Keratinocyte (primary cell): ENCODE data around the gene ACAP2. TPM values are rescaled to one million over a fixed set of nuclear protein-coding genes. Genes with fewer than 3 reads are reported as not detected.
A peak's percentile ranks its signal among the peaks of the same experiment; 100 is the strongest.

Source experiments
- DNase-seq: peaks from one replicate; pipeline ENCODE4 v3.0.0-alpha.2; 2011; ENCODE audit warnings: low read depth, missing footprints, low spot score
- FAIRE-seq: peaks from 2 replicates; lab custom pipeline; 2011; peaks lifted over from hg19 to GRCh38; lab: Jason Lieb, UNC
- H2AFZ ChIP-seq: 2 replicates; pipeline ENCODE4 v1.6.0; 2012; ENCODE audit warnings: low read length, control low read depth, inconsistent platforms; ENCODE audit not compliant: control insufficient read depth
- H3K27ac ChIP-seq: 2 replicates; pipeline ENCODE4 v1.5.1; 2011; ENCODE audit warnings: low read length; ENCODE audit not compliant: control insufficient read depth, insufficient read depth
- H3K27me3 ChIP-seq: 3 replicates; pipeline ENCODE4 v1.6.0; 2011; ENCODE audit warnings: low read length; ENCODE audit not compliant: control insufficient read depth, insufficient read depth; ENCODE audit errors: extremely low read depth
- H3K36me3 ChIP-seq, 2 experiments: 2 replicates in 1 of 2; 3 replicates in 1 of 2; pipeline ENCODE4 v1.5.1; 2011; ENCODE audit warnings: low read length in 2 of 2, mild to moderate bottlenecking in 1 of 2; ENCODE audit not compliant: control insufficient read depth in 2 of 2, insufficient read depth in 2 of 2; ENCODE audit errors: extremely low read depth in 1 of 2
- H3K4me1 ChIP-seq: 3 replicates; pipeline ENCODE4 v1.5.1; 2011; ENCODE audit warnings: low read length; ENCODE audit not compliant: control insufficient read depth, insufficient read depth; ENCODE audit errors: extremely low read depth
- H3K4me2 ChIP-seq: 3 replicates; pipeline ENCODE4 v1.6.0; 2011; ENCODE audit warnings: low read depth, low read length; ENCODE audit not compliant: control insufficient read depth, insufficient read depth; ENCODE audit errors: extremely low read depth
- H3K4me3 ChIP-seq, 3 experiments: fragments of 200-600 bp in 1 of 3; sonication (generic) in 1 of 3; 2 replicates in 2 of 3; 3 replicates in 1 of 3; pipeline ENCODE4 v1.5.1; 2011 to 2016; ENCODE audit warnings: low read length in 3 of 3, mild to moderate bottlenecking in 3 of 3, control low read depth in 2 of 3, inconsistent platforms in 1 of 3, low read depth in 1 of 3, mixed read lengths in 1 of 3, mixed run types in 1 of 3, moderate library complexity in 1 of 3; ENCODE audit not compliant: control insufficient read depth in 2 of 3, insufficient read depth in 2 of 3; ENCODE audit errors: extremely low read depth in 1 of 3
- H3K79me2 ChIP-seq: 2 replicates; pipeline ENCODE4 v1.6.0; 2012; ENCODE audit warnings: low read length; ENCODE audit not compliant: control insufficient read depth, insufficient read depth
- H3K9ac ChIP-seq: 3 replicates; pipeline ENCODE4 v1.6.0; 2011; ENCODE audit warnings: low read length; ENCODE audit not compliant: control insufficient read depth, insufficient read depth; ENCODE audit errors: extremely low read depth
- H3K9me1 ChIP-seq: 3 replicates; pipeline ENCODE4 v1.6.0; 2011; ENCODE audit warnings: low read length; ENCODE audit not compliant: control insufficient read depth, insufficient read depth; ENCODE audit errors: extremely low read depth
- H3K9me3 ChIP-seq: 2 replicates; pipeline ENCODE4 v1.5.1; 2012; ENCODE audit warnings: low read depth, low read length; ENCODE audit not compliant: control insufficient read depth
- H4K20me1 ChIP-seq: 3 replicates; pipeline ENCODE4 v1.6.0; 2011; ENCODE audit warnings: low read length; ENCODE audit not compliant: control insufficient read depth, insufficient read depth; ENCODE audit errors: extremely low read depth
- EZH2 ChIP-seq: IDR thresholded peaks from one replicate; pipeline ENCODE4 v1.6.1; 2012; ENCODE audit warnings: inconsistent platforms, mild to moderate bottlenecking, low read length, moderate library complexity
- dilution Hi-C: fragments of 300-500 bp; cut with MboI; formaldehyde crosslinking; loops from one replicate; pipeline ENCODE4 v1.7.0; 2020; ENCODE audit warnings: low sequenced_read_pairs; ENCODE audit not compliant: extremely low pct_ligation_motif_present
- polyA plus RNA-seq, 5 experiments: library from polyadenylated mRNA; depleted of rRNA in 3 of 5; stranded (reverse) in 3 of 5; stranded (forward) in 1 of 5; unstranded in 1 of 5; fragments of >200 nt; gene quantifications; 1 replicate in 1 of 5; 2 replicates in 3 of 5; 3 replicates in 1 of 5; pipeline versions ENCODE4 v1.2.1 to v1.2.3, GENCODE V29; 2011 to 2012; ENCODE audit warnings: missing spikeins in 2 of 5, low read depth in 1 of 5, low replicate concordance in 1 of 5
- TF ChIP-seq, protein P1 (sequence below), 3 experiments: IDR thresholded peaks in 1 of 3; conservative IDR thresholded peaks in 1 of 3; optimal IDR thresholded peaks in 1 of 3; 2 replicates in 2 of 3; 3 replicates in 1 of 3; pipeline versions ENCODE3 to v1.5.1; 2011; ENCODE audit warnings: low read length in 3 of 3, mild to moderate bottlenecking in 3 of 3, moderate library complexity in 2 of 3, control low read depth in 1 of 3, inconsistent platforms in 1 of 3; ENCODE audit not compliant: insufficient read depth in 2 of 3; ENCODE audit errors: extremely low read depth in 1 of 3

ACAP2 gene
- polyA plus RNA-seq, 1 donor (not counting 4 experiments of a cell fraction or from before 2014, with no cell fraction given) = 23.5 TPM

DNA sequence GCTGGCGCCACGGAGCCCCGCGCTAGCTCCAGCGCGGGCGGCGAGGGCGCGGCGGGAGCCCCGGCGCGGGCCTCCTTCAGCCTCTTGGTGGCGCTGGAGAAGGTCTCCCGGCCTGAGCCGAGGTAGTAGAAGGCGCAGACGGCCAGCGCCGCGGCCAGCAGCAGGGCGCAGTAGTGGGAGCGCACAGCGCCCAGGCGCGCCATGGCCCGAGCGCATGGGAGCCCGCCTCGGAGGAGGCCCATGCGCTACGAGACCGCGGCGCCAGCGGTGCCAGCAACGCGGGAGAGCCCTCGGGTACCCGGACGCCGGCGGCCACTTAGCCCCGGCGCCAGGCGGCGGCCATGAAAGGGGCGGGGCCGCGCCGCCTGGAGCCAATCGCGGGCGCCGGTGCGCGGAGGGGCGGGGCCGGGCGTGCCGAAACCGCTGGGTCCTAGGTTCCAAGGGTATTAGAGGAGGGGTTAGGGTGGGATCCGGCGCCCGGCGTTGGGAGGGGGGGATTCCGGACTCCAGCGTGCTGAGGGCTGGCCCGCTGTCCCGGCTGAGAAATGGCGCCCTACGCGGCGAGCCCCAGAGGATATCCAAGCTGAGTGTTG, 171.9 kb downstream of the ACAP2 start, which contains the start of gene XXYLT1:
XXYLT1 (minus strand) TSS at position 343 of the 593 bp plus-strand sequence; CDS start at position 242, 101 bp downstream.
- FAIRE-seq (no peak), DNase-seq (no peak)
- H3K79me2 ChIP-seq = peaks cover 16% of the 10 kb centered on the region
- peak within 1 kb of the TSS; percentile 77 for H2AFZ ChIP-seq
- peak within 1 kb of the TSS; percentile 65 to 89 (median 77) for H3K4me3 ChIP-seq
- peaks cover 17% of the 10 kb centered on the region for H3K4me1 ChIP-seq
- H3K36me3 ChIP-seq = peaks cover 0 to 2% of the 10 kb centered on the region in 2 experiments
- H3K9ac ChIP-seq = peak within 1 kb of the TSS; percentile 72
- H3K27me3 ChIP-seq = no peaks in the 10 kb centered on the region
- dilution Hi-C loops = no loop called here
- no peak for TF ChIP-seq EZH2
- TF ChIP-seq, protein P1, sequence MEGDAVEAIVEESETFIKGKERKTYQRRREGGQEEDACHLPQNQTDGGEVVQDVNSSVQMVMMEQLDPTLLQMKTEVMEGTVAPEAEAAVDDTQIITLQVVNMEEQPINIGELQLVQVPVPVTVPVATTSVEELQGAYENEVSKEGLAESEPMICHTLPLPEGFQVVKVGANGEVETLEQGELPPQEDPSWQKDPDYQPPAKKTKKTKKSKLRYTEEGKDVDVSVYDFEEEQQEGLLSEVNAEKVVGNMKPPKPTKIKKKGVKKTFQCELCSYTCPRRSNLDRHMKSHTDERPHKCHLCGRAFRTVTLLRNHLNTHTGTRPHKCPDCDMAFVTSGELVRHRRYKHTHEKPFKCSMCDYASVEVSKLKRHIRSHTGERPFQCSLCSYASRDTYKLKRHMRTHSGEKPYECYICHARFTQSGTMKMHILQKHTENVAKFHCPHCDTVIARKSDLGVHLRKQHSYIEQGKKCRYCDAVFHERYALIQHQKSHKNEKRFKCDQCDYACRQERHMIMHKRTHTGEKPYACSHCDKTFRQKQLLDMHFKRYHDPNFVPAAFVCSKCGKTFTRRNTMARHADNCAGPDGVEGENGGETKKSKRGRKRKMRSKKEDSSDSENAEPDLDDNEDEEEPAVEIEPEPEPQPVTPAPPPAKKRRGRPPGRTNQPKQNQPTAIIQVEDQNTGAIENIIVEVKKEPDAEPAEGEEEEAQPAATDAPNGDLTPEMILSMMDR (optimal IDR thresholded peaks at IDR 0.05 in 1 of 3, IDR thresholded peaks at IDR 0.05 in 1 of 3, conservative IDR thresholded peaks at IDR 0.05 in 1 of 3; ENCODE audit: extremely low read depth in 1 of 3, insufficient read depth in 2 of 3, low read length in 3 of 3) = peak; percentile 33 to 56 (median 48)
- no peaks in the 10 kb centered on the region for H3K9me3 ChIP-seq
- H3K9me1 ChIP-seq = no peaks in the 10 kb centered on the region
- peak within 1 kb of the TSS; percentile 53 for H3K27ac ChIP-seq
- H3K4me2 ChIP-seq = peak within 1 kb of the TSS; percentile 92
- H4K20me1 ChIP-seq = no peaks in the 10 kb centered on the region

DNA sequence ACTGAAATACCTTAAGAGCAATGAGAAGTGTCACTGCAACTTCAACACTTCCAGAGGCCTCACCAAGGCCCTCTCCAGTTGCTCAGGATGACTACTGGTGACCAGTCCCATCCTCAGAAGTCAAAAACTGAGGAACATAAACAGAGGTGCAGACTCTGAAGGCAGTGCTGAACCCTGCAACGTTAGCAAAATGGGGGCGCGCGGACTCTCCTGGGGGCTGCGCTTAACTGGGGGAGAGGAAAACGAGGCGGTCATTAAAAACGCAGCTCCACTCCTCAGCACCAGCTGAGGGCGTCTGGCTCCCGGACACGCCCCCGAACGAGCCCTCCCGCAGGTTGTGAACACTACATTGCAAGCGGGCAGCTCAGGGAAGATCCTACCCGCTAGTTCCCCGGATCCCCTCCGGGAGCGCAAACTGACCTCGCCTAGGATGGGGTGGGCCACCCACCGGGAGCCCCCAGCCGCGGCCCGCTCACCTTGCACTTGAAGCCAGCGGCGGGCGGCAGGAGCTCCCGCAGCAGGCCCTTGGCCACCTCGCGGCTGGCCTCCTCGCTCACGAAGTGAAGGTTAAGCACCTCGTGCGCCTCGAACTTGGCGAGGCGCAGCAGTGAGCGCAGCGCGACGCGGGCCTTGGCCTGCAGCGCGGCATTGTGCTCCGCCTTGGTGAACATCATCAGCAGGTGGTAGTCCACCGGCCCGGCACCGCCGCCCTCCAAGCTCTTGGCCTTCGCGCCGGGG, 172.6 kb downstream of the ACAP2 start:
- Histone ChIP-seq H2AFZ (peak overlapping the region; percentile 77), H3K9me1 (no peaks in the 10 kb centered on the region), H3K9me3 (no peaks in the 10 kb centered on the region), H3K27me3 (no peaks in the 10 kb centered on the region), H3K79me2 (peaks cover 19% of the 10 kb centered on the region), H3K4me1 (peaks cover 17% of the 10 kb centered on the region), H3K9ac (peak overlapping the region; percentile 72), H4K20me1 (no peaks in the 10 kb centered on the region), H3K4me2 (peak overlapping the region; percentile 90), H3K4me3 (peak overlapping the region; percentile 65 to 89 (median 77)), H3K27ac (peak overlapping the region; percentile 39), H3K36me3 (peaks cover 0 to 2% of the 10 kb centered on the region in 2 experiments)
- FAIRE-seq (no peak), DNase-seq (no peak)
- dilution Hi-C loops = no loop called here
- no peak for TF ChIP-seq EZH2
- TF ChIP-seq, protein P1 (optimal IDR thresholded peaks at IDR 0.05 in 1 of 3, IDR thresholded peaks at IDR 0.05 in 1 of 3, conservative IDR thresholded peaks at IDR 0.05 in 1 of 3; ENCODE audit: extremely low read depth in 1 of 3, insufficient read depth in 2 of 3, low read length in 3 of 3) = peak in 2 of 3 experiments; percentile 25 to 41
